HEK293 (cell line): ENCODE results near the gene M1AP.

Experiments used
- CTCF ChIA-PET: fragments of 350-600 bp; formaldehyde crosslinking; extraction: SDS; loops from one replicate; lab custom pipeline; 2021; ENCODE audit warnings: antibody characterized with exemption; lab: Yijun Ruan, JAX
- POLR2A ChIA-PET: fragments of 300-600 bp; formaldehyde crosslinking; extraction: SDS; loops from one replicate; lab custom pipeline; 2020; ENCODE audit warnings: antibody characterized with exemption, inconsistent platforms; lab: Yijun Ruan, JAX
- H3K27ac ChIP-seq: fragments of 200-500 bp; sonication (Bioruptor generic); 2 replicates; pipeline ENCODE4 v1.5.1; 2014; ENCODE audit warnings: low read depth, low read length, control low read depth, inconsistent platforms; ENCODE audit errors: extremely low read depth
- H3K36me3 ChIP-seq, 2 experiments: fragments of 200-500 bp in 1 of 2; sonication (Bioruptor generic) in 1 of 2; 1 replicate in 1 of 2; 2 replicates in 1 of 2; pipeline ENCODE4 v1.5.1; 2014 to 2017; ENCODE audit warnings: inconsistent platforms in 2 of 2, low read length in 2 of 2; ENCODE audit not compliant: control insufficient read depth in 2 of 2, insufficient read depth in 1 of 2
- H3K4me1 ChIP-seq: fragments of 200-500 bp; sonication (Bioruptor generic); 2 replicates; pipeline ENCODE4 v1.5.1; 2014; ENCODE audit warnings: mild to moderate bottlenecking, low read length, inconsistent platforms; ENCODE audit not compliant: control insufficient read depth, insufficient read depth
- H3K4me3 ChIP-seq: 2 replicates; pipeline ENCODE4 v1.5.1; 2011; ENCODE audit warnings: low read depth, mild to moderate bottlenecking, control low read depth, low read length, moderate library complexity
- H3K9me3 ChIP-seq: fragments of 200-500 bp; sonication (Bioruptor generic); 2 replicates; pipeline ENCODE4 v1.5.1; 2014; ENCODE audit warnings: low read depth, low read length, inconsistent platforms; ENCODE audit not compliant: control insufficient read depth, insufficient read depth
- FEZF1 ChIP-seq: fragments of 450-650 bp; formaldehyde crosslinking; IDR thresholded peaks from 2 replicates; pipeline ENCODE4 v1.5.1; 2016; ENCODE audit warnings: missing biosample characterization, missing genetic modification characterization
- MZF1 ChIP-seq: fragments of 450-650 bp; formaldehyde crosslinking; IDR thresholded peaks from 2 replicates; pipeline ENCODE4 v1.5.1; 2017; ENCODE audit warnings: missing biosample characterization, missing genetic modification characterization, borderline replicate concordance
- SCRT1 ChIP-seq: fragments of 450-650 bp; formaldehyde crosslinking; IDR thresholded peaks from 2 replicates; pipeline ENCODE4 v1.5.1; 2016; ENCODE audit warnings: missing biosample characterization, missing genetic modification characterization, borderline replicate concordance
- ZBTB17 ChIP-seq: fragments of 450-650 bp; formaldehyde crosslinking; IDR thresholded peaks from 2 replicates; pipeline ENCODE4 v1.5.1; 2016; ENCODE audit warnings: missing biosample characterization, missing genetic modification characterization
- ZFHX2 ChIP-seq: fragments of 450-650 bp; formaldehyde crosslinking; conservative IDR thresholded peaks from 2 replicates; pipeline ENCODE4 v1.5.1; 2016; ENCODE audit warnings: missing biosample characterization, missing genetic modification characterization
- ZFP69B ChIP-seq: fragments of 450-650 bp; formaldehyde crosslinking; IDR thresholded peaks from 2 replicates; pipeline ENCODE4 v1.5.1; 2016; ENCODE audit warnings: missing biosample characterization, missing genetic modification characterization
- ZNF155 ChIP-seq: fragments of 450-650 bp; formaldehyde crosslinking; IDR thresholded peaks from 2 replicates; pipeline ENCODE4 v1.5.1; 2016; ENCODE audit warnings: missing biosample characterization, missing genetic modification characterization
- ZNF280D ChIP-seq: fragments of 450-650 bp; formaldehyde crosslinking; IDR thresholded peaks from 2 replicates; pipeline ENCODE4 v1.5.1; 2016; ENCODE audit warnings: missing biosample characterization, missing genetic modification characterization
- ZNF354C ChIP-seq: fragments of 450-650 bp; formaldehyde crosslinking; IDR thresholded peaks from 2 replicates; pipeline ENCODE4 v1.5.1; 2016; ENCODE audit warnings: missing biosample characterization, missing genetic modification characterization, low read depth, borderline replicate concordance
- ZNF530 ChIP-seq: fragments of 450-650 bp; formaldehyde crosslinking; IDR thresholded peaks from 2 replicates; pipeline ENCODE4 v1.5.1; 2016; ENCODE audit warnings: low read depth, missing biosample characterization, missing genetic modification characterization
- ZNF621 ChIP-seq: fragments of 450-650 bp; formaldehyde crosslinking; IDR thresholded peaks from 2 replicates; pipeline ENCODE4 v1.5.1; 2017; ENCODE audit warnings: missing biosample characterization, missing genetic modification characterization
- ZNF624 ChIP-seq: fragments of 450-650 bp; formaldehyde crosslinking; IDR thresholded peaks from 2 replicates; pipeline ENCODE4 v1.5.1; 2017; ENCODE audit warnings: missing biosample characterization, missing genetic modification characterization
- ZNF626 ChIP-seq: fragments of 450-650 bp; sonication (Bioruptor Pico); formaldehyde crosslinking; IDR thresholded peaks from 2 replicates; pipeline ENCODE4 v1.5.1; 2018; ENCODE audit warnings: missing biosample characterization, missing genetic modification characterization, inconsistent platforms
- ZNF785 ChIP-seq: fragments of 450-650 bp; formaldehyde crosslinking; IDR thresholded peaks from 2 replicates; pipeline ENCODE4 v1.5.1; 2016; ENCODE audit warnings: missing biosample characterization, missing genetic modification characterization
- ZNF792 ChIP-seq: fragments of 450-650 bp; formaldehyde crosslinking; IDR thresholded peaks from 2 replicates; pipeline ENCODE4 v1.5.1; 2016; ENCODE audit warnings: missing biosample characterization, missing genetic modification characterization
- ZXDB ChIP-seq: fragments of 450-650 bp; formaldehyde crosslinking; IDR thresholded peaks from 2 replicates; pipeline ENCODE4 v1.5.1; 2016; ENCODE audit warnings: missing biosample characterization, missing genetic modification characterization
- TF ChIP-seq, protein P1 (sequence below): fragments of 450-650 bp; formaldehyde crosslinking; IDR thresholded peaks from 2 replicates; pipeline ENCODE4 v1.5.1; 2016; ENCODE audit warnings: missing biosample characterization, missing genetic modification characterization
- TF ChIP-seq, protein P2 (sequence below): fragments of 450-650 bp; formaldehyde crosslinking; conservative IDR thresholded peaks from 2 replicates; pipeline ENCODE4 v1.5.1; 2016; ENCODE audit warnings: low read depth, missing biosample characterization, missing genetic modification characterization
- TF ChIP-seq, protein P3 (sequence below): fragments of 450-650 bp; formaldehyde crosslinking; IDR thresholded peaks from 2 replicates; pipeline ENCODE4 v1.5.1; 2016; ENCODE audit warnings: missing biosample characterization, missing genetic modification characterization

M1AP gene

GRCh38 chr2:74625658-74626425 is 22.3 kb downstream of the M1AP start:
- no peaks in the 10 kb centered on the region for H3K4me1 ChIP-seq
- H3K4me3 ChIP-seq = no peak overlapping the region
- H3K36me3 ChIP-seq = no peaks in the 10 kb centered on the region
- ChIA-PET CTCF (interaction anchor here (0.6 to 0.8 kb wide), 2 partner anchors 11 to 246 kb away, joined by 4 to 7 read pairs; no protein-coding TSS in a partner anchor), POLR2A (no interaction called here)
- H3K27ac ChIP-seq = no peak overlapping the region
- peak; percentile 86 for TF ChIP-seq ZBTB17 (tag by site-specific recombination)
- no peak for TF ChIP-seq ZNF280D
- no peak for TF ChIP-seq ZNF155 (tag by site-specific recombination)
- TF ChIP-seq ZFP69B (tag by site-specific recombination) = no peak
- H3K9me3 ChIP-seq = no peaks in the 10 kb centered on the region

GRCh38 chr2:74620671-74621070 is 27.5 kb downstream of the M1AP start:
- TF ChIP-seq, protein P1, sequence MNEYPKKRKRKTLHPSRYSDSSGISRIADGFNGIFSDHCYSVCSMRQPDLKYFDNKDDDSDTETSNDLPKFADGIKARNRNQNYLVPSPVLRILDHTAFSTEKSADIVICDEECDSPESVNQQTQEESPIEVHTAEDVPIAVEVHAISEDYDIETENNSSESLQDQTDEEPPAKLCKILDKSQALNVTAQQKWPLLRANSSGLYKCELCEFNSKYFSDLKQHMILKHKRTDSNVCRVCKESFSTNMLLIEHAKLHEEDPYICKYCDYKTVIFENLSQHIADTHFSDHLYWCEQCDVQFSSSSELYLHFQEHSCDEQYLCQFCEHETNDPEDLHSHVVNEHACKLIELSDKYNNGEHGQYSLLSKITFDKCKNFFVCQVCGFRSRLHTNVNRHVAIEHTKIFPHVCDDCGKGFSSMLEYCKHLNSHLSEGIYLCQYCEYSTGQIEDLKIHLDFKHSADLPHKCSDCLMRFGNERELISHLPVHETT (tag by site-specific recombination) = no peak
- TF ChIP-seq ZNF626 = no peak
- ChIA-PET POLR2A (no interaction called here), CTCF (no interaction called here)
- H3K4me1 ChIP-seq = no peaks in the 10 kb centered on the region
- no peak overlapping the region for H3K27ac ChIP-seq
- H3K9me3 ChIP-seq = no peaks in the 10 kb centered on the region
- no peak overlapping the region for H3K4me3 ChIP-seq
- no peaks in the 10 kb centered on the region for H3K36me3 ChIP-seq

- TF ChIP-seq, protein P2, sequence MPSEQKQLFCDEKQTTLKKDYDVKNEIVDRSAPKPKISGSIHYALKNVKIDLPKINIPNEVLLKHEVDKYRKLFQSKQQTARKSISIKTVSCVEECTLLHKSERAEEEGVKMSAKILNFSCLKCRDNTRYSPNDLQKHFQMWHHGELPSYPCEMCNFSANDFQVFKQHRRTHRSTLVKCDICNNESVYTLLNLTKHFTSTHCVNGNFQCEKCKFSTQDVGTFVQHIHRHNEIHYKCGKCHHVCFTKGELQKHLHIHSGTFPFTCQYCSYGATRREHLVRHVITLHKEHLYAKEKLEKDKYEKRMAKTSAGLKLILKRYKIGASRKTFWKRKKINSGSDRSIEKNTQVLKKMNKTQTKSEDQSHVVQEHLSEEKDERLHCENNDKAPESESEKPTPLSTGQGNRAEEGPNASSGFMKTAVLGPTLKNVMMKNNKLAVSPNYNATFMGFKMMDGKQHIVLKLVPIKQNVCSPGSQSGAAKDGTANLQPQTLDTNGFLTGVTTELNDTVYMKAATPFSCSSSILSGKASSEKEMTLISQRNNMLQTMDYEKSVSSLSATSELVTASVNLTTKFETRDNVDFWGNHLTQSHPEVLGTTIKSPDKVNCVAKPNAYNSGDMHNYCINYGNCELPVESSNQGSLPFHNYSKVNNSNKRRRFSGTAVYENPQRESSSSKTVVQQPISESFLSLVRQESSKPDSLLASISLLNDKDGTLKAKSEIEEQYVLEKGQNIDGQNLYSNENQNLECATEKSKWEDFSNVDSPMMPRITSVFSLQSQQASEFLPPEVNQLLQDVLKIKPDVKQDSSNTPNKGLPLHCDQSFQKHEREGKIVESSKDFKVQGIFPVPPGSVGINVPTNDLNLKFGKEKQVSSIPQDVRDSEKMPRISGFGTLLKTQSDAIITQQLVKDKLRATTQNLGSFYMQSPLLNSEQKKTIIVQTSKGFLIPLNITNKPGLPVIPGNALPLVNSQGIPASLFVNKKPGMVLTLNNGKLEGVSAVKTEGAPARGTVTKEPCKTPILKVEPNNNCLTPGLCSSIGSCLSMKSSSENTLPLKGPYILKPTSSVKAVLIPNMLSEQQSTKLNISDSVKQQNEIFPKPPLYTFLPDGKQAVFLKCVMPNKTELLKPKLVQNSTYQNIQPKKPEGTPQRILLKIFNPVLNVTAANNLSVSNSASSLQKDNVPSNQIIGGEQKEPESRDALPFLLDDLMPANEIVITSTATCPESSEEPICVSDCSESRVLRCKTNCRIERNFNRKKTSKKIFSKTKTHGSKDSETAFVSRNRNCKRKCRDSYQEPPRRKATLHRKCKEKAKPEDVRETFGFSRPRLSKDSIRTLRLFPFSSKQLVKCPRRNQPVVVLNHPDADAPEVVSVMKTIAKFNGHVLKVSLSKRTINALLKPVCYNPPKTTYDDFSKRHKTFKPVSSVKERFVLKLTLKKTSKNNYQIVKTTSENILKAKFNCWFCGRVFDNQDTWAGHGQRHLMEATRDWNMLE (tag by site-specific recombination) = no peak
- TF ChIP-seq ZNF621 (tag by site-specific recombination) (no peak), ZNF785 (tag by site-specific recombination) (no peak), SCRT1 (no peak), ZNF624 (no peak), ZNF792 (tag by site-specific recombination) (no peak), MZF1 (no peak), ZNF530 (tag by site-specific recombination) (no peak), FEZF1 (tag by site-specific recombination) (no peak), ZNF354C (no peak), ZFHX2 (tag by site-specific recombination) (no peak), ZXDB (tag by site-specific recombination) (no peak)
- TF ChIP-seq, protein P3, sequence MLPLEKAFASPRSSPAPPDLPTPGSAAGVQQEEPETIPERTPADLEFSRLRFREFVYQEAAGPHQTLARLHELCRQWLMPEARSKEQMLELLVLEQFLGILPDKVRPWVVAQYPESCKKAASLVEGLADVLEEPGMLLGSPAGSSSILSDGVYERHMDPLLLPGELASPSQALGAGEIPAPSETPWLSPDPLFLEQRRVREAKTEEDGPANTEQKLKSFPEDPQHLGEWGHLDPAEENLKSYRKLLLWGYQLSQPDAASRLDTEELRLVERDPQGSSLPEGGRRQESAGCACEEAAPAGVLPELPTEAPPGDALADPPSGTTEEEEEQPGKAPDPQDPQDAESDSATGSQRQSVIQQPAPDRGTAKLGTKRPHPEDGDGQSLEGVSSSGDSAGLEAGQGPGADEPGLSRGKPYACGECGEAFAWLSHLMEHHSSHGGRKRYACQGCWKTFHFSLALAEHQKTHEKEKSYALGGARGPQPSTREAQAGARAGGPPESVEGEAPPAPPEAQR = no peak
- Histone ChIP-seq H3K9me3 (no peaks in the 10 kb centered on the region), H3K36me3 (no peaks in the 10 kb centered on the region), H3K4me3 (no peak overlapping the region), H3K4me1 (no peaks in the 10 kb centered on the region), H3K27ac (no peak overlapping the region)
- ChIA-PET POLR2A (no interaction called here), CTCF (interaction anchor here (0.6 to 0.9 kb wide), 2 partner anchors 54 to 71 kb away, joined by 4 read pairs; no protein-coding TSS in a partner anchor)
These were observed 28.4 kb downstream of the M1AP start for GRCh38 chr2:74619651-74620297.
